ENCODE data around the gene LRFN4.

Gene LRFN4

GRCh38 chr11:66858186-66858938 is 1.5 kb downstream of the LRFN4 start (continued):
- no peak for TF ChIP-seq PATZ1 (CRISPR knock-in tag; IDR thresholded peaks at IDR 0.05; ENCODE audit: borderline replicate concordance)
- TF ChIP-seq RARB (CRISPR knock-in tag; IDR thresholded peaks at IDR 0.05) = no peak
- no peak for TF ChIP-seq CSRNP3 (CRISPR knock-in tag; IDR thresholded peaks at IDR 0.05)
- TF ChIP-seq ZNF565 (CRISPR knock-in tag; conservative IDR thresholded peaks at IDR 0.05; ENCODE audit: low read depth) = no peak
- no peak for TF ChIP-seq CREB5 (CRISPR knock-in tag; IDR thresholded peaks at IDR 0.05; ENCODE audit: low read depth)
- TF ChIP-seq ISL1 (CRISPR knock-in tag; IDR thresholded peaks at IDR 0.05) = no peak

GRCh38 chr11:66858939-66859685 is 2.2 kb downstream of the LRFN4 start:
- no peak for TF ChIP-seq ARNTL (CRISPR knock-in tag; IDR thresholded peaks at IDR 0.05; ENCODE audit: borderline replicate concordance, low read depth)
- no peak for TF ChIP-seq ZNF8 (CRISPR knock-in tag; IDR thresholded peaks at IDR 0.05)
- no peak for TF ChIP-seq PATZ1 (CRISPR knock-in tag; IDR thresholded peaks at IDR 0.05; ENCODE audit: borderline replicate concordance)
- TF ChIP-seq CSDC2 (CRISPR knock-in tag; IDR thresholded peaks at IDR 0.05) = no peak
- TF ChIP-seq ZC3H10 (CRISPR knock-in tag; IDR thresholded peaks at IDR 0.05) = no peak
- no peak for TF ChIP-seq ZFP30 (CRISPR knock-in tag; IDR thresholded peaks at IDR 0.05)
- TF ChIP-seq ISL1 (CRISPR knock-in tag; IDR thresholded peaks at IDR 0.05) = no peak
- TF ChIP-seq ZNF70 (CRISPR knock-in tag; IDR thresholded peaks at IDR 0.05) = no peak
- TF ChIP-seq TSHZ2 (CRISPR knock-in tag; IDR thresholded peaks at IDR 0.05) = no peak
- TF ChIP-seq CREB5 (CRISPR knock-in tag; IDR thresholded peaks at IDR 0.05; ENCODE audit: low read depth) = no peak
- no peak for TF ChIP-seq PPARA (CRISPR knock-in tag; IDR thresholded peaks at IDR 0.05; ENCODE audit: borderline replicate concordance)
- no peak for TF ChIP-seq ESRRG (CRISPR knock-in tag; IDR thresholded peaks at IDR 0.05)
- TF ChIP-seq CSRNP3 (CRISPR knock-in tag; IDR thresholded peaks at IDR 0.05) = no peak
- no peak for TF ChIP-seq RARB (CRISPR knock-in tag; IDR thresholded peaks at IDR 0.05)
- TF ChIP-seq TOX (CRISPR knock-in tag; IDR thresholded peaks at IDR 0.05; ENCODE audit: borderline replicate concordance) = no peak
- no peak for TF ChIP-seq BACH2 (CRISPR knock-in tag; IDR thresholded peaks at IDR 0.05; ENCODE audit: borderline replicate concordance)
- no peak for TF ChIP-seq SNAI2 (CRISPR knock-in tag; IDR thresholded peaks at IDR 0.05)
- no peak for TF ChIP-seq POU6F1 (CRISPR knock-in tag; IDR thresholded peaks at IDR 0.05; ENCODE audit: borderline replicate concordance, low read depth)
- no peak for TF ChIP-seq ZNF565 (CRISPR knock-in tag; conservative IDR thresholded peaks at IDR 0.05; ENCODE audit: low read depth)
- TF ChIP-seq GLIS3 (CRISPR knock-in tag; IDR thresholded peaks at IDR 0.05) = no peak
- ATAC-seq = no peak

Measured in SK-N-SH treated with all-trans-retinoic acid at 6 μM for 48 hours (cell line).